Measurements from ENCODE around the gene IVNS1ABP. TPM values are rescaled to one million over a fixed set of nuclear protein-coding genes. Genes with fewer than 3 reads are reported as not detected.
"Not testable (repeated sequence)": the region's sequence is repeated elsewhere in the genome, so short reads cannot be mapped to it uniquely, and the experiment has no call there.

Gene IVNS1ABP
- total and polyA plus RNA-seq, 2 of the 13 experiments (the other 11 are each of a cell fraction or from before 2014, with no cell fraction given), result 49.1 to 51.7 TPM

DNA sequence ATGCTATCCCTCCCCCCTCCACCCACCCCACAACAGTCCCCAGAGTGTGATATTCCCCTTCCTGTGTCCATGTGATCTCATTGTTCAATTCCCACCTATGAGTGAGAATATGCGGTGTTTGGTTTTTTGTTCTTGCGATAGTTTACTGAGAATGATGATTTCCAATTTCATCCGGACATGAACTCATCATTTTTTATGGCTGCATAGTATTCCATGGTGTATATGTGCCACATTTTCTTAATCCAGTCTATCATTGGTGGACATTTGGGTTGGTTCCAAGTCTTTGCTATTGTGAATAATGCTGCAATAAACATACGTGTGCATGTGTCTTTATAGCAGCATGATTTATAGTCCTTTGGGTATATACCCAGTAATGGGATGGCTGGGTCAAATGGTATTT is 65.1 kb downstream of the IVNS1ABP start:
- DNase-seq (ENCODE audit: low spot score); H2AFZ ChIP-seq (ENCODE audit: low read length); H3K27ac ChIP-seq (ENCODE audit: extremely low read length, insufficient read depth, low read length); H3K79me2 ChIP-seq (ENCODE audit: insufficient read depth, low read length); ATAC-seq; intact Hi-C loops (cut with micrococcal nuclease; ENCODE audit: unreplicated experiment); H3K4me2 ChIP-seq (ENCODE audit: low read depth, low read length); H3K9me3 ChIP-seq (ENCODE audit: low read length); POLR2A ChIA-PET; H3K4me3 ChIP-seq (replicated peaks in 1 of 3; ENCODE audit: insufficient read depth in 1 of 3, low read depth in 2 of 3, low read length in 3 of 3); H3K4me1 ChIP-seq (ENCODE audit: insufficient read depth, low read length); H3K27me3 ChIP-seq (ENCODE audit: control insufficient read depth in 1 of 2, insufficient read depth in 2 of 2, low read length in 2 of 2); BruUV-seq (replicated peaks); FAIRE-seq; H3K9ac ChIP-seq (ENCODE audit: insufficient read depth, low read depth, low read length); in situ Hi-C loops (cut with HindIII; ENCODE audit: extremely low pct_ligation_motif_present, low pct_unique_long_range_greater_than_20kb); CTCF ChIA-PET (ENCODE audit: low intra/inter-chr PET ratio, low total read pairs); H4K20me1 ChIP-seq (ENCODE audit: insufficient read depth, low read length); H3K36me3 ChIP-seq (replicated peaks in 1 of 2; ENCODE audit: control insufficient read depth in 1 of 2, insufficient read depth in 2 of 2, low read length in 2 of 2): not testable (repeated sequence)
- WGBS (ENCODE audit: low lambda C conversion rate), result 90% methylated on average over 3 of the region's 4 CpGs

DNA sequence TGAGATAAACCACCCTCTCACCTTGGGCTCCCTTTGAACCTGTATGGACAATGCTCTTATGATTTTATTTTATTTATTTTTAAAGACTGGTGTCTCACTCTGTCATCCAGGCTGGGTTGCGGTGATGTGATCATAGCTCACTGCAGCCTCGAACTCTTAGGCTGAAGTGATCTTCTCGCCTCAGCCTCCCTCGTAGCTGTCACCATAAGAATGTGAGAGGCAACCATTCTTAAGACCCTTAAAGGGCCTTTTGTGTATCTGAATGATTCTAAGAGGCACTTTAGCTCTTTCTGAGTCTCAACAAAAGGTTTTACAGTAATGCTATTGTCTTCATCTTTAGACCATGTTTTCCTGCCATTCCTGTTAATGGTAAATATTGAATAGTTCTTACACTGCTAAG is 67.0 kb downstream of the IVNS1ABP start:
- intact Hi-C loops (cut with micrococcal nuclease; ENCODE audit: unreplicated experiment) (no loop called here), in situ Hi-C loops (cut with HindIII; ENCODE audit: extremely low pct_ligation_motif_present, low pct_unique_long_range_greater_than_20kb) (no loop called here)
- H3K79me2 ChIP-seq (ENCODE audit: insufficient read depth, low read length), result no peaks in the 10 kb centered on the region
- 87% methylated on average over 4 of the region's 4 CpGs for WGBS (ENCODE audit: low lambda C conversion rate)
- DNase-seq (ENCODE audit: low spot score) (no peak), ATAC-seq (no peak), FAIRE-seq (no peak)
- H2AFZ ChIP-seq (ENCODE audit: low read length), result no peak overlapping the region
- H3K9ac ChIP-seq (ENCODE audit: insufficient read depth, low read depth, low read length), result no peak overlapping the region
- H3K27ac ChIP-seq (ENCODE audit: extremely low read length, insufficient read depth, low read length), result no peak overlapping the region
- POLR2A ChIA-PET, result no interaction called here
- TF ChIP-seq JUN (CRISPR knock-in tag; IDR thresholded peaks at IDR 0.05) (no peak), ARNT (IDR thresholded peaks at IDR 0.05) (no peak), MTF2 (CRISPR knock-in tag; IDR thresholded peaks at IDR 0.05; ENCODE audit: borderline replicate concordance) (no peak), ETV6 (CRISPR knock-in tag; conservative IDR thresholded peaks at IDR 0.05) (no peak), RBFOX2 (IDR thresholded peaks at IDR 0.05; ENCODE audit: low read depth, low read length) (no peak), YEATS2 (CRISPR knock-in tag; IDR thresholded peaks at IDR 0.05; ENCODE audit: borderline replicate concordance) (no peak), SCMH1 (CRISPR knock-in tag; IDR thresholded peaks at IDR 0.05; ENCODE audit: borderline replicate concordance) (no peak), ZFP90 (CRISPR knock-in tag; IDR thresholded peaks at IDR 0.05; ENCODE audit: borderline replicate concordance) (no peak), ZNF614 (CRISPR knock-in tag; IDR thresholded peaks at IDR 0.05; ENCODE audit: borderline replicate concordance) (no peak), EED (CRISPR knock-in tag; IDR thresholded peaks at IDR 0.05) (no peak), ZNF234 (CRISPR knock-in tag; conservative IDR thresholded peaks at IDR 0.05) (no peak), TARDBP (CRISPR knock-in tag; IDR thresholded peaks at IDR 0.05) (no peak)
- TF ChIP-seq, protein P1, sequence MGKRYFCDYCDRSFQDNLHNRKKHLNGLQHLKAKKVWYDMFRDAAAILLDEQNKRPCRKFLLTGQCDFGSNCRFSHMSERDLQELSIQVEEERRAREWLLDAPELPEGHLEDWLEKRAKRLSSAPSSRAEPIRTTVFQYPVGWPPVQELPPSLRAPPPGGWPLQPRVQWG (CRISPR knock-in tag; IDR thresholded peaks at IDR 0.05; ENCODE audit: borderline replicate concordance, low read depth), result no peak
- H3K27me3 ChIP-seq (ENCODE audit: control insufficient read depth in 1 of 2, insufficient read depth in 2 of 2, low read length in 2 of 2), result no peaks in the 10 kb centered on the region
- no TSS peak for BruUV-seq (replicated peaks)
- H3K4me3 ChIP-seq (replicated peaks in 1 of 3; ENCODE audit: insufficient read depth in 1 of 3, low read depth in 2 of 3, low read length in 3 of 3), result no peak overlapping the region
- no peaks in the 10 kb centered on the region for H3K9me3 ChIP-seq (ENCODE audit: low read length)
- H3K4me2 ChIP-seq (ENCODE audit: low read depth, low read length), result no peak overlapping the region
- H4K20me1 ChIP-seq (ENCODE audit: insufficient read depth, low read length), result no peaks in the 10 kb centered on the region
- H3K4me1 ChIP-seq (ENCODE audit: insufficient read depth, low read length), result no peaks in the 10 kb centered on the region
- H3K36me3 ChIP-seq (replicated peaks in 1 of 2; ENCODE audit: control insufficient read depth in 1 of 2, insufficient read depth in 2 of 2, low read length in 2 of 2), result no peaks in the 10 kb centered on the region
- CTCF ChIA-PET (ENCODE audit: low intra/inter-chr PET ratio, low total read pairs), result no interaction called here

All from HepG2 (cell line).